Keratinocyte (primary cell): Measurements from ENCODE around the gene ADCK1.

Experiments used
- EZH2 ChIP-seq: IDR thresholded peaks from one replicate; pipeline ENCODE4 v1.6.1; 2012; ENCODE audit warnings: inconsistent platforms, mild to moderate bottlenecking, low read length, moderate library complexity
- TF ChIP-seq, protein P1 (sequence below), 3 experiments: IDR thresholded peaks in 1 of 3; conservative IDR thresholded peaks in 1 of 3; optimal IDR thresholded peaks in 1 of 3; 2 replicates in 2 of 3; 3 replicates in 1 of 3; pipeline versions ENCODE3 to v1.5.1; 2011; ENCODE audit warnings: low read length in 3 of 3, mild to moderate bottlenecking in 3 of 3, moderate library complexity in 2 of 3, control low read depth in 1 of 3, inconsistent platforms in 1 of 3; ENCODE audit not compliant: insufficient read depth in 2 of 3; ENCODE audit errors: extremely low read depth in 1 of 3

GRCh38 chr14:77878783-77879182 lies 78.9 kb downstream of the ADCK1 start:
- TF ChIP-seq, protein P1, sequence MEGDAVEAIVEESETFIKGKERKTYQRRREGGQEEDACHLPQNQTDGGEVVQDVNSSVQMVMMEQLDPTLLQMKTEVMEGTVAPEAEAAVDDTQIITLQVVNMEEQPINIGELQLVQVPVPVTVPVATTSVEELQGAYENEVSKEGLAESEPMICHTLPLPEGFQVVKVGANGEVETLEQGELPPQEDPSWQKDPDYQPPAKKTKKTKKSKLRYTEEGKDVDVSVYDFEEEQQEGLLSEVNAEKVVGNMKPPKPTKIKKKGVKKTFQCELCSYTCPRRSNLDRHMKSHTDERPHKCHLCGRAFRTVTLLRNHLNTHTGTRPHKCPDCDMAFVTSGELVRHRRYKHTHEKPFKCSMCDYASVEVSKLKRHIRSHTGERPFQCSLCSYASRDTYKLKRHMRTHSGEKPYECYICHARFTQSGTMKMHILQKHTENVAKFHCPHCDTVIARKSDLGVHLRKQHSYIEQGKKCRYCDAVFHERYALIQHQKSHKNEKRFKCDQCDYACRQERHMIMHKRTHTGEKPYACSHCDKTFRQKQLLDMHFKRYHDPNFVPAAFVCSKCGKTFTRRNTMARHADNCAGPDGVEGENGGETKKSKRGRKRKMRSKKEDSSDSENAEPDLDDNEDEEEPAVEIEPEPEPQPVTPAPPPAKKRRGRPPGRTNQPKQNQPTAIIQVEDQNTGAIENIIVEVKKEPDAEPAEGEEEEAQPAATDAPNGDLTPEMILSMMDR (optimal IDR thresholded peaks at IDR 0.05 in 1 of 3, IDR thresholded peaks at IDR 0.05 in 1 of 3, conservative IDR thresholded peaks at IDR 0.05 in 1 of 3; ENCODE audit: extremely low read depth in 1 of 3, insufficient read depth in 2 of 3, low read length in 3 of 3), result no peak
- no peak for TF ChIP-seq EZH2
